ENCODE data around the gene FAM13A.

DNA sequence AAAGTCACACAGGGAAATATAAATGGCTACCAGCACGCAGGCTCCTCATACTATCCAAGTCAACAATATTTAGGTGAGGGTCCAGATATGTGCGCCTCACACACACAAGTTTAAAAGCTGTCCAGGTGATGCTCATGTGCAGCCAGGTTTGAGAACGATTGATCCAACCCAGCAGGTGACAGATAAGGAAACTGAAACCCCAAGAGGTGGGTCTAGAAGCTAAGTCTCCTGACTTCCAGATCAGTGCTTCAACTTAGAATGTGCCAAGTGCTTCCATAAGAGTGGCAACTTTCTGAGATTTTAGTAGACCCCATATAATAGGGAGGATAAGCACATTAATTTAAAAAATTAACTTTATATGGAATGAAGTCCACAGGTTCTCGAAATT lies 304.9 kb downstream of the FAM13A start:
- TF ChIP-seq EZH2phosphoT487 (IDR thresholded peaks at IDR 0.05; ENCODE audit: insufficient read depth, low read depth) = no peak
- TF ChIP-seq EZH2 (IDR thresholded peaks at IDR 0.05; ENCODE audit: insufficient read depth, poor library complexity, severe bottlenecking) = no peak
